ENCODE measurements around the gene PCDH19. TPM values are rescaled to one million over a fixed set of nuclear protein-coding genes. Genes with fewer than 3 reads are reported as not detected.

The PCDH19 gene
- total and polyA plus RNA-seq, 2 experiments from 2014 or later: 1.8 to 3.6 TPM

GRCh38 chrX:100349391-100349790 is 60.7 kb downstream of the PCDH19 start:
- Histone ChIP-seq H3K27ac (no peak overlapping the region), H3K9me3 (ENCODE audit: low read depth) (no peaks in the 10 kb centered on the region), H3K4me1 (ENCODE audit: insufficient read depth) (no peaks in the 10 kb centered on the region), H3K79me2 (no peaks in the 10 kb centered on the region), H3K4me3 (no peak overlapping the region), H3K4me2 (no peak overlapping the region), H3K9me2 (replicated peaks; ENCODE audit: insufficient read depth) (no peaks in the 10 kb centered on the region), H2AFZ (no peak overlapping the region), H4K20me1 (ENCODE audit: insufficient read depth, poor library complexity, severe bottlenecking) (no peaks in the 10 kb centered on the region), H3K36me3 (replicated peaks; ENCODE audit: insufficient read depth, low read depth) (peaks cover 3% of the 10 kb centered on the region), H3K27me3 (no peaks in the 10 kb centered on the region)
- DNase-seq (ENCODE audit: low spot score): no peak
- TF ChIP-seq EZH2 (IDR thresholded peaks at IDR 0.05; ENCODE audit: borderline replicate concordance) (no peak), CTCF (IDR thresholded peaks at IDR 0.05; ENCODE audit: poor library complexity) (no peak), EZH2phosphoT487 (IDR thresholded peaks at IDR 0.05; ENCODE audit: low read depth, severe bottlenecking, unreplicated experiment) (no peak)

GRCh38 chrX:100341142-100341510 is 68.9 kb downstream of the PCDH19 start:
- H3K4me1 ChIP-seq (ENCODE audit: insufficient read depth): no peaks in the 10 kb centered on the region
- DNase-seq (ENCODE audit: low spot score): no peak
- no peaks in the 10 kb centered on the region for H3K9me2 ChIP-seq (replicated peaks; ENCODE audit: insufficient read depth)
- TF ChIP-seq CTCF (IDR thresholded peaks at IDR 0.05; ENCODE audit: poor library complexity) (no peak), EZH2 (IDR thresholded peaks at IDR 0.05; ENCODE audit: borderline replicate concordance) (no peak), EZH2phosphoT487 (IDR thresholded peaks at IDR 0.05; ENCODE audit: low read depth, severe bottlenecking, unreplicated experiment) (no peak)
- WGBS (ENCODE audit: low lambda C conversion rate, missing lambda C conversion rate): 64% methylated on average over 4 of the region's 4 CpGs
- no peaks in the 10 kb centered on the region for H3K9me3 ChIP-seq (ENCODE audit: low read depth)
- H3K4me3 ChIP-seq: no peak overlapping the region
- no peak overlapping the region for H2AFZ ChIP-seq
- H3K27me3 ChIP-seq: no peaks in the 10 kb centered on the region
- no peaks in the 10 kb centered on the region for H3K79me2 ChIP-seq
- H3K27ac ChIP-seq: no peak overlapping the region
- H3K4me2 ChIP-seq: no peak overlapping the region
- H3K36me3 ChIP-seq (replicated peaks; ENCODE audit: insufficient read depth, low read depth): peaks cover 3% of the 10 kb centered on the region
- H4K20me1 ChIP-seq (ENCODE audit: insufficient read depth, poor library complexity, severe bottlenecking): no peaks in the 10 kb centered on the region

GRCh38 chrX:100340491-100341141 is 69.5 kb downstream of the PCDH19 start:
- no peaks in the 10 kb centered on the region for H3K4me1 ChIP-seq (ENCODE audit: insufficient read depth)
- H3K9me2 ChIP-seq (replicated peaks; ENCODE audit: insufficient read depth): no peaks in the 10 kb centered on the region
- no peak overlapping the region for H2AFZ ChIP-seq
- no peak for TF ChIP-seq EZH2phosphoT487 (IDR thresholded peaks at IDR 0.05; ENCODE audit: low read depth, severe bottlenecking, unreplicated experiment)
- TF ChIP-seq CTCF (IDR thresholded peaks at IDR 0.05; ENCODE audit: poor library complexity): no peak
- TF ChIP-seq EZH2 (IDR thresholded peaks at IDR 0.05; ENCODE audit: borderline replicate concordance): no peak
- DNase-seq (ENCODE audit: low spot score): no peak
- no peaks in the 10 kb centered on the region for H3K79me2 ChIP-seq
- no peaks in the 10 kb centered on the region for H3K9me3 ChIP-seq (ENCODE audit: low read depth)
- no peaks in the 10 kb centered on the region for H3K27me3 ChIP-seq
- H4K20me1 ChIP-seq (ENCODE audit: insufficient read depth, poor library complexity, severe bottlenecking): no peaks in the 10 kb centered on the region
- no peak overlapping the region for H3K4me2 ChIP-seq
- H3K4me3 ChIP-seq: no peak overlapping the region
- no peak overlapping the region for H3K27ac ChIP-seq
- H3K36me3 ChIP-seq (replicated peaks; ENCODE audit: insufficient read depth, low read depth): peaks cover 3% of the 10 kb centered on the region

GRCh38 chrX:100328351-100328750 is 81.7 kb downstream of the PCDH19 start:
- H3K79me2 ChIP-seq: no peaks in the 10 kb centered on the region
- H3K9me3 ChIP-seq (ENCODE audit: low read depth): no peaks in the 10 kb centered on the region
- no peaks in the 10 kb centered on the region for H4K20me1 ChIP-seq (ENCODE audit: insufficient read depth, poor library complexity, severe bottlenecking)
- H3K4me2 ChIP-seq: no peak overlapping the region
- no peaks in the 10 kb centered on the region for H3K27me3 ChIP-seq
- H3K36me3 ChIP-seq (replicated peaks; ENCODE audit: insufficient read depth, low read depth): no peaks in the 10 kb centered on the region
- TF ChIP-seq CTCF (IDR thresholded peaks at IDR 0.05; ENCODE audit: poor library complexity): no peak
- TF ChIP-seq EZH2 (IDR thresholded peaks at IDR 0.05; ENCODE audit: borderline replicate concordance): no peak
- TF ChIP-seq EZH2phosphoT487 (IDR thresholded peaks at IDR 0.05; ENCODE audit: low read depth, severe bottlenecking, unreplicated experiment): no peak
- no peak for DNase-seq (ENCODE audit: low spot score)
- no peak overlapping the region for H2AFZ ChIP-seq
- no peak overlapping the region for H3K4me3 ChIP-seq
- 56% methylated on average over 6 of the region's 6 CpGs for WGBS (ENCODE audit: low lambda C conversion rate, missing lambda C conversion rate)
- no peak overlapping the region for H3K27ac ChIP-seq
- no peaks in the 10 kb centered on the region for H3K4me1 ChIP-seq (ENCODE audit: insufficient read depth)
- no peaks in the 10 kb centered on the region for H3K9me2 ChIP-seq (replicated peaks; ENCODE audit: insufficient read depth)
